PC-3 (cell line): ENCODE results near the gene HOXC5. TPM values are rescaled to one million over a fixed set of nuclear protein-coding genes. Genes with fewer than 3 reads are reported as not detected.

Experiments used
- ATAC-seq: fragments of 200-7000 bp; cut with Tn5 transposase; 2 replicates; pipeline ENCODE4 v1.9.1; 2020; ENCODE audit warnings: mild to moderate bottlenecking, moderate library complexity
- BruUV-seq: library from RNA; stranded (reverse); fragments of 400-500 nt; replicated peaks from 2 replicates; lab custom pipeline; 2021; lab: Mats Ljungman, UMichigan
- CTCF ChIA-PET: fragments of 300-600 bp; sonication (Branson Sonifier 250); formaldehyde crosslinking; loops from one replicate; lab custom pipeline; 2022; ENCODE audit warnings: antibody characterized with exemption; lab: Charles Lee
- POLR2A ChIA-PET: fragments of 300-600 bp; sonication (Branson Sonifier 250); formaldehyde crosslinking; loops from one replicate; lab custom pipeline; 2022; ENCODE audit warnings: antibody characterized with exemption; ENCODE audit not compliant: unreplicated experiment; lab: Charles Lee
- DNase-seq: peaks from one replicate; pipeline ENCODE4 v3.0.0-alpha.2; 2015
- H2AFZ ChIP-seq: fragments of 300-600 bp; sonication (generic); 2 replicates; pipeline ENCODE4 v1.6.0; 2016; ENCODE audit warnings: antibody characterized with exemption, low read length
- H3F3A ChIP-seq: fragments of 300-600 bp; sonication (generic); one replicate; pipeline ENCODE4 v1.6.0; 2017; ENCODE audit warnings: antibody characterized with exemption, low read length, control low read depth, mild to moderate bottlenecking; ENCODE audit not compliant: unreplicated experiment
- H3K27ac ChIP-seq: fragments of 300-600 bp; sonication (generic); 2 replicates; pipeline ENCODE4 v1.5.1; 2016; ENCODE audit warnings: mild to moderate bottlenecking, low read length
- H3K27me3 ChIP-seq: fragments of 300-600 bp; sonication (generic); 2 replicates; pipeline ENCODE4 v1.6.1; 2016; ENCODE audit warnings: low read length, mixed read lengths
- H3K36me3 ChIP-seq: fragments of 300-600 bp; sonication (generic); 2 replicates; pipeline ENCODE4 v1.6.1; 2016; ENCODE audit warnings: low read depth, mixed run types, low read length, mixed read lengths
- H3K4me1 ChIP-seq: fragments of 300-600 bp; sonication (generic); 2 replicates; pipeline ENCODE4 v1.5.1; 2016; ENCODE audit warnings: low read length; ENCODE audit not compliant: insufficient read depth
- H3K4me2 ChIP-seq: fragments of 300-600 bp; sonication (generic); 2 replicates; pipeline ENCODE4 v1.6.0; 2016; ENCODE audit warnings: low read length
- H3K4me3 ChIP-seq: fragments of 300-600 bp; sonication (generic); 2 replicates; pipeline ENCODE4 v1.5.1; 2016; ENCODE audit warnings: mild to moderate bottlenecking, low read length, mixed read lengths
- H3K79me2 ChIP-seq: fragments of 300-600 bp; sonication (generic); 2 replicates; pipeline ENCODE4 v1.6.1; 2017; ENCODE audit warnings: low read length, mixed read lengths
- H3K9ac ChIP-seq: fragments of 300-600 bp; sonication (generic); 2 replicates; pipeline ENCODE4 v1.6.0; 2016; ENCODE audit warnings: mild to moderate bottlenecking, low read length
- H3K9me2 ChIP-seq: fragments of 300-600 bp; sonication (generic); replicated peaks from 2 replicates; pipeline ENCODE4 v1.6.1; 2016; ENCODE audit warnings: mixed run types, low read length, mixed read lengths
- H3K9me3 ChIP-seq: fragments of 300-600 bp; sonication (generic); 2 replicates; pipeline ENCODE4 v1.6.1; 2016; ENCODE audit warnings: low read length, mixed read lengths
- H4K20me1 ChIP-seq: fragments of 300-600 bp; sonication (generic); 2 replicates; pipeline ENCODE4 v1.6.1; 2016; ENCODE audit warnings: low read length, mixed read lengths
- CTCF ChIP-seq: fragments of 300-600 bp; sonication (generic); conservative IDR thresholded peaks from 2 replicates; pipeline ENCODE4 v1.5.1; 2017; ENCODE audit warnings: antibody characterized with exemption, low read depth, mild to moderate bottlenecking, low read length
- EZH2 ChIP-seq: fragments of 300-600 bp; sonication (generic); IDR thresholded peaks from one replicate; pipeline ENCODE4 v1.6.1; 2017; ENCODE audit warnings: antibody characterized with exemption, mild to moderate bottlenecking, low read length; ENCODE audit not compliant: unreplicated experiment
- EZH2phosphoT487 ChIP-seq: fragments of 300-600 bp; sonication (generic); IDR thresholded peaks from 2 replicates; pipeline ENCODE4 v1.6.1; 2018; ENCODE audit warnings: mild to moderate bottlenecking, antibody characterized with exemption, low read length, borderline replicate concordance
- intact Hi-C: fragments of 100-400 bp; cut with micrococcal nuclease; formaldehyde crosslinking; loops from 2 replicates; pipeline ENCODE4 v1.9.0; 2023
- total RNA-seq: library from RNA; depleted of rRNA; stranded (reverse); fragments of >200 nt; gene quantifications from 2 replicates; pipeline ENCODE4 v1.2.3, GENCODE V29; 2014

HOXC5 gene
- total RNA-seq, 1 experiment from 2014 or later, result 0.26 TPM

- H3K4me3 ChIP-seq, result peak overlapping the region; percentile 78
- no peaks in the 10 kb centered on the region for H4K20me1 ChIP-seq
- peak overlapping the region; percentile 99 for H3K4me2 ChIP-seq
- DNase-seq (no peak), ATAC-seq (no peak)
- H3K9me2 ChIP-seq, result no peaks in the 10 kb centered on the region
- peak overlapping the region; percentile 94 for H2AFZ ChIP-seq
- H3K79me2 ChIP-seq, result peaks cover 24% of the 10 kb centered on the region
- H3F3A ChIP-seq, result no peaks in the 10 kb centered on the region
- BruUV-seq, result no TSS peak
- H3K27ac ChIP-seq, result no peak overlapping the region
- H3K4me1 ChIP-seq, result peaks cover 48% of the 10 kb centered on the region
- POLR2A ChIA-PET, result interaction anchor here (0.6 kb wide), 1 partner anchor 289 kb away, joined by 3 read pairs; no protein-coding TSS in a partner anchor
- intact Hi-C loops, result no loop called here
- no peak for TF ChIP-seq CTCF
- no peak for TF ChIP-seq EZH2phosphoT487
- no peak for TF ChIP-seq EZH2
- no peaks in the 10 kb centered on the region for H3K27me3 ChIP-seq
- no peaks in the 10 kb centered on the region for H3K36me3 ChIP-seq
- no peaks in the 10 kb centered on the region for H3K9me3 ChIP-seq
- CTCF ChIA-PET, result no interaction called here
- H3K9ac ChIP-seq, result peak overlapping the region; percentile 75; the same call in 1 of the 2 replicates
These were observed 22.5 kb upstream of the HOXC5 start for GRCh38 chr12:54010053-54010971.

GRCh38 chr12:54010972-54011664, 21.7 kb upstream of the HOXC5 start:
- POLR2A ChIA-PET, result interaction anchor here (0.6 kb wide), 1 partner anchor 288 kb away, joined by 3 read pairs; no protein-coding TSS in a partner anchor
- Histone ChIP-seq H3K4me2 (peak overlapping the region; percentile 99), H3K4me3 (peak overlapping the region; percentile 78)

More at GRCh38 chr12:54010972-54011664, 21.7 kb upstream of the HOXC5 start:
- no peaks in the 10 kb centered on the region for H3K27me3 ChIP-seq
- peaks cover 50% of the 10 kb centered on the region for H3K4me1 ChIP-seq
- no peaks in the 10 kb centered on the region for H3K9me2 ChIP-seq
- no peaks in the 10 kb centered on the region for H3K36me3 ChIP-seq
- no peaks in the 10 kb centered on the region for H3F3A ChIP-seq
- no peak for DNase-seq
- TF ChIP-seq CTCF (no peak), EZH2 (no peak), EZH2phosphoT487 (no peak)
- peaks cover 24% of the 10 kb centered on the region for H3K79me2 ChIP-seq
- no peak overlapping the region for H3K27ac ChIP-seq
- ATAC-seq, result no peak
- peak overlapping the region; percentile 41; the same call in 1 of the 2 replicates for H2AFZ ChIP-seq
- intact Hi-C loops, result no loop called here
- no peaks in the 10 kb centered on the region for H4K20me1 ChIP-seq
- CTCF ChIA-PET, result no interaction called here
- no peak overlapping the region for H3K9ac ChIP-seq
- no TSS peak for BruUV-seq
- no peaks in the 10 kb centered on the region for H3K9me3 ChIP-seq
